ENCODE measurements around the gene CMC4. TPM values are rescaled to one million over a fixed set of nuclear protein-coding genes. Genes with fewer than 3 reads are reported as not detected.
A peak's percentile ranks its signal among the peaks of the same experiment; 100 is the strongest.

The CMC4 gene
- total and polyA plus RNA-seq, 3 donors from 2014 or later, result 8.5 to 29.8 (median 25.4) TPM

GRCh38 chrX:155028877-155029291 lies 42.1 kb downstream of the CMC4 start:
- WGBS, 2 donors, result 38 to 63% methylated on average over 2 of the region's 2 CpGs
- no peak overlapping the region for H3K4me3 ChIP-seq
- no peaks in the 10 kb centered on the region for H3K9me3 ChIP-seq
- H3K36me3 ChIP-seq (ENCODE audit: low read depth, missing control alignments), result no peaks in the 10 kb centered on the region
- H3K27me3 ChIP-seq, result no peaks in the 10 kb centered on the region
- peak overlapping the region in 1 of 2 donors; percentile 94 for H3K27ac ChIP-seq
- H3K4me1 ChIP-seq, result no peaks in the 10 kb centered on the region
- intact Hi-C loops (cut with DNase I; ENCODE audit: low total_unique reads), result no loop called here
- DNase-seq, result no peak
- TF ChIP-seq POLR2A (IDR thresholded peaks at IDR 0.05) (no peak), CTCF (IDR thresholded peaks at IDR 0.05) (no peak)

- peak overlapping the region in 1 of 2 donors; percentile 72 for H3K4me3 ChIP-seq
- peak overlapping the region; percentile 94 to 95 for H3K27ac ChIP-seq
- TF ChIP-seq CTCF (IDR thresholded peaks at IDR 0.05), result no peak
- TF ChIP-seq POLR2A (IDR thresholded peaks at IDR 0.05), result no peak
- intact Hi-C loops (cut with DNase I; ENCODE audit: low total_unique reads), result no loop called here
- no peaks in the 10 kb centered on the region for H3K36me3 ChIP-seq (ENCODE audit: low read depth, missing control alignments)
- H3K27me3 ChIP-seq, result no peaks in the 10 kb centered on the region
- no peaks in the 10 kb centered on the region for H3K9me3 ChIP-seq
- DNase-seq, result no peak
- WGBS, 2 donors, result 11 to 27% methylated on average over 3 of the region's 3 CpGs
- H3K4me1 ChIP-seq, result no peaks in the 10 kb centered on the region
These were observed 42.8 kb downstream of the CMC4 start for GRCh38 chrX:155028129-155028528.

- H3K9me3 ChIP-seq, result no peaks in the 10 kb centered on the region
- no peaks in the 10 kb centered on the region for H3K4me1 ChIP-seq
- WGBS, 2 donors, result 0 to 1% methylated on average over 12 to 14 of the region's 14 CpGs
- peak overlapping the region; percentile 64 to 72 for H3K4me3 ChIP-seq
- peak overlapping the region; percentile 94 to 95 for H3K27ac ChIP-seq
- no peaks in the 10 kb centered on the region for H3K27me3 ChIP-seq
- peak; percentile 28 for DNase-seq
- intact Hi-C loops (cut with DNase I; ENCODE audit: low total_unique reads), result no loop called here
- H3K36me3 ChIP-seq (ENCODE audit: low read depth, missing control alignments), result no peaks in the 10 kb centered on the region
- TF ChIP-seq CTCF (IDR thresholded peaks at IDR 0.05), result no peak
- TF ChIP-seq POLR2A (IDR thresholded peaks at IDR 0.05), result peak; percentile 11
These were observed 43.3 kb downstream of the CMC4 start for GRCh38 chrX:155027509-155028066.

- 0 to 3% methylated on average over 5 to 13 of the region's 82 CpGs for WGBS, 2 donors
- intact Hi-C loops (cut with DNase I; ENCODE audit: low total_unique reads), result no loop called here
- TF ChIP-seq POLR2A (IDR thresholded peaks at IDR 0.05), result no peak
- no peak for TF ChIP-seq CTCF (IDR thresholded peaks at IDR 0.05)
These were observed 44.0 kb downstream of the CMC4 start, which contains the start of gene FUNDC2 for GRCh38 chrX:155026727-155027508. Gene FUNDC2 (plus strand): TSS chrX:155026844. CDS start chrX:155026939, 95 bp downstream.

More at GRCh38 chrX:155026727-155027508, 44.0 kb downstream of the CMC4 start, which contains the start of gene FUNDC2:
- Histone ChIP-seq H3K9me3 (no peaks in the 10 kb centered on the region), H3K27ac (peak within 1 kb of the TSS; percentile 94 to 95), H3K36me3 (ENCODE audit: low read depth, missing control alignments) (no peaks in the 10 kb centered on the region), H3K4me1 (no peaks in the 10 kb centered on the region), H3K4me3 (peak within 1 kb of the TSS; percentile 64 to 72), H3K27me3 (no peaks in the 10 kb centered on the region)
- peak; percentile 93 for DNase-seq

Measured in testis (tissue), 3 donors.